OCI-LY7 (cell line): ENCODE results near the gene CADM2. TPM values are rescaled to one million over a fixed set of nuclear protein-coding genes. Genes with fewer than 3 reads are reported as not detected.

ENCODE experiments used
- BruUV-seq: library from RNA; stranded (reverse); fragments of 400-500 nt; replicated peaks from 2 replicates; lab custom pipeline; 2021; lab: Mats Ljungman, UMichigan
- CTCF ChIA-PET: fragments of 300-600 bp; sonication (Branson Sonifier 250); formaldehyde crosslinking; loops from one replicate; lab custom pipeline; 2022; ENCODE audit warnings: antibody characterized with exemption; ENCODE audit not compliant: unreplicated experiment; lab: Charles Lee
- POLR2A ChIA-PET: fragments of 300-600 bp; sonication (Branson Sonifier 250); formaldehyde crosslinking; loops from one replicate; lab custom pipeline; 2022; ENCODE audit warnings: antibody characterized with exemption; lab: Charles Lee
- DNase-seq: peaks from one replicate; pipeline ENCODE4 v3.0.0-alpha.2; 2015; ENCODE audit warnings: low spot score
- H2AFZ ChIP-seq: fragments of 200-600 bp; sonication (generic), shearing (Covaris generic); 2 replicates; pipeline ENCODE4 v1.6.1; 2014; ENCODE audit warnings: mild to moderate bottlenecking, antibody characterized with exemption, low read length, moderate library complexity
- H3K27ac ChIP-seq: fragments of 200-600 bp; sonication (generic); 2 replicates; pipeline ENCODE4 v1.5.1; 2014; ENCODE audit warnings: mixed run types, low read depth, mild to moderate bottlenecking, moderate library complexity, low read length, inconsistent platforms; ENCODE audit not compliant: poor library complexity, severe bottlenecking
- H3K36me3 ChIP-seq: fragments of 200-600 bp; sonication (generic); 2 replicates; pipeline ENCODE4 v1.6.1; 2014; ENCODE audit warnings: mild to moderate bottlenecking, antibody characterized with exemption, low read length, moderate library complexity, mixed read lengths; ENCODE audit not compliant: insufficient read depth
- H3K4me1 ChIP-seq: fragments of 200-600 bp; sonication (generic); 2 replicates; pipeline ENCODE4 v1.5.1; 2014; ENCODE audit warnings: mild to moderate bottlenecking, low read length; ENCODE audit not compliant: insufficient read depth, poor library complexity, severe bottlenecking
- H3K4me2 ChIP-seq: fragments of 200-600 bp; sonication (generic); 2 replicates; pipeline ENCODE4 v1.6.1; 2014; ENCODE audit warnings: mild to moderate bottlenecking, low read length
- H3K4me3 ChIP-seq: fragments of 200-600 bp; sonication (generic); 2 replicates; pipeline ENCODE4 v1.5.1; 2014; ENCODE audit warnings: mild to moderate bottlenecking, low read depth, low read length; ENCODE audit not compliant: poor library complexity, severe bottlenecking
- H3K79me2 ChIP-seq: fragments of 200-600 bp; sonication (generic); 2 replicates; pipeline ENCODE4 v1.6.1; 2016; ENCODE audit warnings: low read depth, mild to moderate bottlenecking, low read length, moderate library complexity, mixed read lengths; ENCODE audit not compliant: insufficient read depth
- H3K9me2 ChIP-seq: fragments of 200-600 bp; sonication (generic); 2 replicates; pipeline ENCODE4 v1.6.1; 2016; ENCODE audit warnings: mild to moderate bottlenecking, low read length, mixed read lengths; ENCODE audit not compliant: insufficient read depth
- H3K9me3 ChIP-seq: fragments of 200-600 bp; sonication (generic); 2 replicates; pipeline ENCODE4 v1.6.1; 2014; ENCODE audit warnings: mild to moderate bottlenecking, mixed run types, low read length, mixed read lengths
- H4K20me1 ChIP-seq: fragments of 200-600 bp; sonication (generic); 2 replicates; pipeline ENCODE4 v1.6.1; 2014; ENCODE audit warnings: mild to moderate bottlenecking, antibody characterized with exemption, low read length, moderate library complexity, mixed read lengths; ENCODE audit not compliant: insufficient read depth
- CTCF ChIP-seq: fragments of 200-600 bp; sonication (generic); conservative IDR thresholded peaks from 2 replicates; pipeline ENCODE4 v1.5.1; 2014; ENCODE audit warnings: mild to moderate bottlenecking, antibody characterized with exemption, low read length, moderate library complexity, mixed read lengths
- EZH2phosphoT487 ChIP-seq: fragments of 200-600 bp; sonication (generic); IDR thresholded peaks from 2 replicates; pipeline ENCODE4 v1.6.1; 2018; ENCODE audit warnings: low read depth, borderline replicate concordance, mild to moderate bottlenecking, mixed run types, antibody characterized with exemption, low read length, moderate library complexity, mixed read lengths
- intact Hi-C: fragments of 100-400 bp; cut with micrococcal nuclease; formaldehyde crosslinking; loops from one replicate; pipeline ENCODE4 v1.10.0; 2022; ENCODE audit not compliant: unreplicated experiment
- total RNA-seq, 2 experiments: library from RNA; depleted of rRNA in 1 of 2; stranded (reverse); fragments of >200 nt in 1 of 2; shearing (Covaris generic) in 1 of 2; gene quantifications; 2 replicates each; pipeline ENCODE4 v1.2.3, GENCODE V29; 2014 to 2022

The CADM2 gene
- total RNA-seq, 2 experiments from 2014 or later = not detected

- TF ChIP-seq EZH2phosphoT487 (no peak), CTCF (no peak)
- Histone ChIP-seq H3K4me2 (no peak overlapping the region), H3K4me3 (no peak overlapping the region), H3K9me3 (no peaks in the 10 kb centered on the region), H2AFZ (no peak overlapping the region), H3K27ac (no peak overlapping the region), H3K4me1 (no peaks in the 10 kb centered on the region), H3K79me2 (no peaks in the 10 kb centered on the region), H4K20me1 (no peaks in the 10 kb centered on the region), H3K9me2 (no peaks in the 10 kb centered on the region), H3K36me3 (no peaks in the 10 kb centered on the region)
- DNase-seq = no peak
- intact Hi-C loops = no loop called here
- no TSS peak for BruUV-seq
- POLR2A ChIA-PET = no interaction called here
- CTCF ChIA-PET = no interaction called here
Observed at GRCh38 chr3:85041001-85041400, 82.2 kb downstream of the CADM2 start.

- Histone ChIP-seq H3K9me3 (no peaks in the 10 kb centered on the region), H4K20me1 (no peaks in the 10 kb centered on the region), H2AFZ (no peak overlapping the region), H3K27ac (no peak overlapping the region), H3K36me3 (no peaks in the 10 kb centered on the region), H3K4me2 (no peak overlapping the region), H3K4me1 (no peaks in the 10 kb centered on the region), H3K79me2 (no peaks in the 10 kb centered on the region), H3K4me3 (no peak overlapping the region), H3K9me2 (no peaks in the 10 kb centered on the region)
- ChIA-PET CTCF (no interaction called here), POLR2A (interaction anchor here (0.6 kb wide), 1 partner anchor 477 kb away, joined by 6 read pairs; no protein-coding TSS in a partner anchor)
- TF ChIP-seq EZH2phosphoT487 (no peak), CTCF (no peak)
- intact Hi-C loops = no loop called here
- no peak for DNase-seq
- no TSS peak for BruUV-seq
Observed at GRCh38 chr3:85041562-85042055, 82.8 kb downstream of the CADM2 start.

- Histone ChIP-seq H3K9me2 (no peaks in the 10 kb centered on the region), H3K4me1 (no peaks in the 10 kb centered on the region), H4K20me1 (no peaks in the 10 kb centered on the region), H3K27ac (no peak overlapping the region), H3K79me2 (no peaks in the 10 kb centered on the region), H3K36me3 (no peaks in the 10 kb centered on the region), H3K4me3 (no peak overlapping the region), H2AFZ (no peak overlapping the region), H3K9me3 (no peaks in the 10 kb centered on the region), H3K4me2 (no peak overlapping the region)
- CTCF ChIA-PET = no interaction called here
- TF ChIP-seq EZH2phosphoT487 (no peak), CTCF (no peak)
- POLR2A ChIA-PET = no interaction called here
- intact Hi-C loops = no loop called here
- DNase-seq = no peak
- BruUV-seq = no TSS peak
Observed at GRCh38 chr3:85050821-85051220, 92.0 kb downstream of the CADM2 start.
